HEK293T (cell line): Measurements from ENCODE around the gene TAS2R3.
"Not testable (repeated sequence)": the region's sequence is repeated elsewhere in the genome, so short reads cannot be mapped to it uniquely, and the experiment has no call there.

Source experiments
- CTCF ChIA-PET: fragments of 350-600 bp; formaldehyde crosslinking; extraction: SDS; loops from one replicate; lab custom pipeline; 2021; ENCODE audit warnings: antibody characterized with exemption, inconsistent platforms; lab: Yijun Ruan, JAX
- POLR2A ChIA-PET: fragments of 350-600 bp; formaldehyde crosslinking; extraction: SDS; loops from one replicate; lab custom pipeline; 2020; ENCODE audit warnings: antibody characterized with exemption, inconsistent platforms; lab: Yijun Ruan, JAX
- DNase-seq: peaks from one replicate; pipeline ENCODE4 v3.0.0; 2012; ENCODE audit warnings: mixed read lengths; ENCODE audit errors: extremely low spot score
- ARNT ChIP-seq: fragments of 450-650 bp; IDR thresholded peaks from 2 replicates; pipeline ENCODE4 v1.6.1; 2017; ENCODE audit warnings: mild to moderate bottlenecking
- BHLHE40 ChIP-seq: fragments of 450-650 bp; IDR thresholded peaks from 2 replicates; pipeline ENCODE4 v1.6.1; 2016; ENCODE audit warnings: mild to moderate bottlenecking, moderate library complexity, borderline replicate concordance
- CTBP1 ChIP-seq: fragments of 450-650 bp; IDR thresholded peaks from 2 replicates; pipeline ENCODE4 v1.6.1; 2016; ENCODE audit warnings: borderline replicate concordance
- ELF4 ChIP-seq: fragments of 450-650 bp; IDR thresholded peaks from 2 replicates; pipeline ENCODE4 v1.6.1; 2017; ENCODE audit warnings: antibody characterized with exemption
- FOXA1 ChIP-seq: fragments of 450-650 bp; IDR thresholded peaks from 2 replicates; pipeline ENCODE4 v1.6.1; 2016; ENCODE audit warnings: mild to moderate bottlenecking
- FOXK2 ChIP-seq: fragments of 450-650 bp; IDR thresholded peaks from 2 replicates; pipeline ENCODE4 v1.6.1; 2016; ENCODE audit warnings: mild to moderate bottlenecking
- FOXM1 ChIP-seq: fragments of 450-650 bp; IDR thresholded peaks from 2 replicates; pipeline ENCODE4 v1.6.1; 2017; ENCODE audit warnings: mild to moderate bottlenecking, borderline replicate concordance
- HDGF ChIP-seq: fragments of 450-650 bp; IDR thresholded peaks from 2 replicates; pipeline ENCODE4 v1.6.1; 2017; ENCODE audit warnings: antibody characterized with exemption, borderline replicate concordance
- L3MBTL2 ChIP-seq: fragments of 450-650 bp; conservative IDR thresholded peaks from 2 replicates; pipeline ENCODE4 v1.6.1; 2016; ENCODE audit warnings: mild to moderate bottlenecking
- LEF1 ChIP-seq: fragments of 450-650 bp; IDR thresholded peaks from 2 replicates; pipeline ENCODE4 v1.6.1; 2017; ENCODE audit warnings: mild to moderate bottlenecking, borderline replicate concordance
- NFRKB ChIP-seq: fragments of 450-650 bp; IDR thresholded peaks from 2 replicates; pipeline ENCODE4 v1.6.1; 2016; ENCODE audit warnings: mild to moderate bottlenecking, moderate library complexity
- PKNOX1 ChIP-seq: fragments of 450-650 bp; IDR thresholded peaks from 2 replicates; pipeline ENCODE4 v1.6.1; 2016
- SP1 ChIP-seq: fragments of 450-650 bp; IDR thresholded peaks from 2 replicates; pipeline ENCODE4 v1.6.1; 2017
- SUZ12 ChIP-seq: fragments of 450-650 bp; IDR thresholded peaks from 2 replicates; pipeline ENCODE4 v1.6.1; 2016; ENCODE audit warnings: mild to moderate bottlenecking
- TARDBP ChIP-seq: fragments of 450-650 bp; IDR thresholded peaks from 2 replicates; pipeline ENCODE4 v1.6.1; 2016
- ZNF384 ChIP-seq: fragments of 450-650 bp; IDR thresholded peaks from 2 replicates; pipeline ENCODE4 v1.6.1; 2016

The TAS2R3 gene

GRCh38 chr7:141739250-141739649 lies 24.6 kb upstream of the TAS2R3 start:
- DNase-seq: no peak
- ChIA-PET POLR2A (interaction anchor here (1.5 to 2.2 kb wide), 6 partner anchors 13 to 42 kb away, joined by 10 to 26 read pairs (median 12); partner anchors contain the start of genes DENND11 and WEE2), CTCF (interaction anchor here (1.2 to 2.9 kb wide), 5 partner anchors 13 to 85 kb away, joined by 4 to 18 read pairs (median 5); partner anchors contain the start of gene DENND11)
- no peak for TF ChIP-seq ZNF384
- TF ChIP-seq CTBP1: no peak
- no peak for TF ChIP-seq PKNOX1
- TF ChIP-seq TARDBP: no peak
- no peak for TF ChIP-seq FOXK2
- TF ChIP-seq HDGF: no peak
- TF ChIP-seq SP1: no peak
- no peak for TF ChIP-seq FOXM1
- no peak for TF ChIP-seq FOXA1

GRCh38 chr7:141742229-141742628 lies 21.7 kb upstream of the TAS2R3 start:
- ChIA-PET CTCF (interaction anchor here (0.6 kb wide), 1 partner anchor 685 kb away, joined by 4 read pairs; no protein-coding TSS in a partner anchor), POLR2A (no interaction called here)
- DNase-seq: no peak
- TF ChIP-seq CTBP1 (no peak), NFRKB (no peak), LEF1 (no peak), BHLHE40 (no peak), SP1 (no peak)

- ChIA-PET POLR2A (no interaction called here), CTCF (no interaction called here)
- TF ChIP-seq TARDBP: no peak
- TF ChIP-seq ARNT: no peak
- no peak for TF ChIP-seq ELF4
- no peak for TF ChIP-seq L3MBTL2
- TF ChIP-seq FOXK2: no peak
- TF ChIP-seq PKNOX1: no peak
- no peak for TF ChIP-seq FOXA1
- no peak for TF ChIP-seq LEF1
- TF ChIP-seq NFRKB: no peak
- TF ChIP-seq SUZ12: no peak
- no peak for TF ChIP-seq HDGF
- no peak for TF ChIP-seq CTBP1
- TF ChIP-seq SP1: no peak
- no peak for DNase-seq
These were observed 19.8 kb upstream of the TAS2R3 start for GRCh38 chr7:141744131-141744530.

- no peak for DNase-seq
- ChIA-PET POLR2A (no interaction called here), CTCF (no interaction called here)
- TF ChIP-seq TARDBP (no peak), ARNT (no peak), HDGF (no peak), SP1 (no peak), FOXK2 (no peak)
These were observed 15.5 kb upstream of the TAS2R3 start for GRCh38 chr7:141748396-141748795.

GRCh38 chr7:141751904-141752303 lies 12.0 kb upstream of the TAS2R3 start:
- CTCF ChIA-PET, POLR2A ChIA-PET, DNase-seq: not testable (repeated sequence)

GRCh38 chr7:141752634-141753033 lies 11.3 kb upstream of the TAS2R3 start:
- DNase-seq: peak; percentile 27
- POLR2A ChIA-PET: no interaction called here
- CTCF ChIA-PET: no interaction called here
- TF ChIP-seq BHLHE40: no peak
- TF ChIP-seq LEF1: no peak
- TF ChIP-seq FOXA1: no peak
- TF ChIP-seq ELF4: no peak
- no peak for TF ChIP-seq CTBP1
- no peak for TF ChIP-seq ZNF384
- no peak for TF ChIP-seq SP1
- no peak for TF ChIP-seq L3MBTL2
- no peak for TF ChIP-seq NFRKB
- no peak for TF ChIP-seq HDGF
- TF ChIP-seq PKNOX1: no peak
- no peak for TF ChIP-seq TARDBP
- no peak for TF ChIP-seq SUZ12
- no peak for TF ChIP-seq FOXK2
- no peak for TF ChIP-seq FOXM1
- TF ChIP-seq ARNT: no peak

- TF ChIP-seq L3MBTL2: no peak
- TF ChIP-seq PKNOX1: no peak
- no peak for TF ChIP-seq FOXA1
- no peak for TF ChIP-seq HDGF
- TF ChIP-seq SP1: no peak
- no peak for TF ChIP-seq SUZ12
- TF ChIP-seq CTBP1: no peak
- TF ChIP-seq FOXK2: no peak
- no peak for TF ChIP-seq TARDBP
- TF ChIP-seq NFRKB: no peak
- TF ChIP-seq ARNT: no peak
- no peak for TF ChIP-seq ZNF384
- no peak for TF ChIP-seq ELF4
- no peak for TF ChIP-seq FOXM1
- no peak for TF ChIP-seq BHLHE40
- POLR2A ChIA-PET: no interaction called here
- CTCF ChIA-PET: interaction anchor here (0.9 kb wide), 1 partner anchor 17 kb away, joined by 4 read pairs; the partner anchor contains the start of gene SSBP1
- DNase-seq: peak; percentile 62
These were observed 9.0 kb upstream of the TAS2R3 start for GRCh38 chr7:141754939-141755338.

GRCh38 chr7:141770083-141770583 lies 6.2 kb downstream of the TAS2R3 start:
- DNase-seq, POLR2A ChIA-PET, CTCF ChIA-PET: not testable (repeated sequence)
